GM18520 (cell line): ENCODE results near the gene BTLA.
"Not testable (repeated sequence)": the region's sequence is repeated elsewhere in the genome, so short reads cannot be mapped to it uniquely, and the experiment has no call there.

Experiments
- ATAC-seq: cut with Tn5 transposase; IDR thresholded peaks from one replicate; pipeline ENCODE4 v1.9.1; 2021; ENCODE audit not compliant: unreplicated experiment

The BTLA gene

GRCh38 chr3:112492124-112492523 lies 7.1 kb downstream of the BTLA start:
- no peak for ATAC-seq

DNA sequence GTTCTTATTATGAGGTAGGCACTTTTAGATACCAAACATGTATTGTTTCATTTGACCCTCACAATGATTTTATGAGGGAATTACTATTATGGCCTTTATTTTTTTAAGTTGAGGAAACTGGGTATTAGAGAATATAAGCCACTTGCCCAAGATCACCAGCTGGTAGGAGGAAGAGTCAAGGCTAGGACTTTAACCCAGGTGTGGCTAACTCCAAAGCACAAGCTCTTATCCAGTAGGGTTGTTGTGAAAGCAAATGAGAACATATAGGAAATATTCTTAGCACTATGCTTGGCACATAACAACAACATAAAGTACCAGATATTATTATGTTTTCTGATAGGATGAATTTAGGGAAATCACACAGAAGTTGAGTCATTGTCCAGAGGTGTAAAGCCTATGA lies 7.9 kb downstream of the BTLA start:
- ATAC-seq: no peak

- peak; percentile 59 for ATAC-seq
Observed at GRCh38 chr3:112489674-112490479, 9.4 kb downstream of the BTLA start.

GRCh38 chr3:112486811-112487505 lies 12.3 kb downstream of the BTLA start:
- ATAC-seq: no peak

GRCh38 chr3:112484352-112484751 lies 14.9 kb downstream of the BTLA start:
- no peak for ATAC-seq

- no peak for ATAC-seq
Observed at GRCh38 chr3:112482675-112483074, 16.6 kb downstream of the BTLA start.

DNA sequence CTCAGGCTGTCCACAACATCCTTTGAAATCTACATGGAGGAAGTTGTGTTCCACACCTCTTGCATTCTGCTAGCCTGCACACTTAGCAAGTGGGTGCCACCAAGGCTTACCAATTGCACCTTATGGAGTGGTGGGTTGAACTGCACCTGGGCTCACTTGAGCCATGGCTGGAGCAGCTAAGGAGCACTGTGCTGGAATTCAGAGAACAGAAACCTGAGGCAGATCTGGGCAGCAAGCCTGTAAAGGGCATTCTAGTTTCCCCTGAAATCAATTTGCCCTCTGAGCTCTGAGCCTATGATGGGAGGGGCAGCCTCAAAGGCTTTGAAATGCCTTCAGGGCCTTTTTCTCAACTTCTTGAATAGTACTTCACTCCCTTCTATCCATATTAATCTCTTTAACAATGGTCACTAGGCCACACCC lies 18.0 kb downstream of the BTLA start:
- no peak for ATAC-seq

DNA sequence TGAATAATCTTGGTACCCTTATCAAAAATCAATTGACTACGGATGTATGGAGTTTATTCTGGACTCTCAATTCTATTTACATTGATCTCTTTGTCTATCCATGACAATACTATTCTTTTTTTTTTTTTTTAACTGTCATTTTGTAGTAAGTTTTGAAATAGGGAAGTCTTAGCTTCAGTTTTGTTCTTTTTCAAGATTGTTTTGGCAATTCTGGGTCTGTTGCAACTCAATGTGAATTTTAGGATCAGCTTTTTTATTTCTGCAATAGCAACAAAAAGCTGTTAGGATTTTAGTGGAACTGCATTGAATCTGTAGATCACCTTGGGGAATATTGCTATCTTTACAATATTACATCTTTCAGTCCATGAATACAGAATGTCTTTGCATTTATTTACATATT lies 21.4 kb downstream of the BTLA start:
- no peak for ATAC-seq

DNA sequence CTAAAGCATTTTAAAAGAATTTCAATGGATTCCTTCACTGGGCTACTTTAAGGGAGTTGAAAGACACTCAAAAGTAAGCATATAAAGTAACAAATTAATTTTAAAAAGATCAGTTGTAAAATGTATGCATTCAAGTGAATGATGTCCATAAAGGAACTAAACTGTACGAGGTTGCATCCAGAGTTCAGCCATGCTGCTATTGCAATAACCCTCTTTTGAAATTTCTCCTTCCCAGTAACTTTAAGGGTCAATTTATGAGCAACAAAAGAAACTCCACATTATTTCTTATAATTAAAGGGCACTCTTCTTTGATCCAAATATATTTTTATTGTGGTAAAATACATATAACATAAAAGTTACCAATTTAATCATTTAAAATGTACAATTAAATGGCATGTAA lies 22.9 kb downstream of the BTLA start:
- no peak for ATAC-seq

GRCh38 chr3:112474796-112475195 lies 24.5 kb downstream of the BTLA start:
- ATAC-seq: no peak

- no peak for ATAC-seq
Observed at GRCh38 chr3:112472691-112473090, 26.6 kb downstream of the BTLA start.

- no peak for ATAC-seq
Observed at GRCh38 chr3:112471596-112472325, 27.5 kb downstream of the BTLA start.

- ATAC-seq: no peak
Observed at GRCh38 chr3:112470788-112471187, 28.5 kb downstream of the BTLA start.

- ATAC-seq: no peak
Observed at GRCh38 chr3:112469671-112470070, 29.6 kb downstream of the BTLA start.

DNA sequence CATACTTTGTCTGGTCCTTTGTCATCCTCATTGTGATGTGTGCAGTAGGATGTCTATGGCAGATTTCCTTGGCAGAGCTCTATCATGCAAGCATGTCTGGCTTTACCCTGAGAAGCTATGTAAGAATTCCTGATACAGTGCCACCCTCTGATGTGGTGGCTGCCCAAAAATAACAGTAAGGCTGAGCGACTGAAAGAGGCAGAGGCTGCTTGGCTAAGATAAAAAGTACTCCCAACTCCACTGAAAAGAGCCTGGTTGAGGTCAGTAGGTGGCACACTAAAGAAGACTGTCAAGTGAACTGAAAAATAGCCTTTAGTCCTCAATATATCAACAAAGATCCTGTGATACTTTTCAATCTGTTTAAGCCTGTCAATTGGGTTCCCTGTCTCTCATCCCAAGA lies 31.7 kb downstream of the BTLA start:
- no peak for ATAC-seq

DNA sequence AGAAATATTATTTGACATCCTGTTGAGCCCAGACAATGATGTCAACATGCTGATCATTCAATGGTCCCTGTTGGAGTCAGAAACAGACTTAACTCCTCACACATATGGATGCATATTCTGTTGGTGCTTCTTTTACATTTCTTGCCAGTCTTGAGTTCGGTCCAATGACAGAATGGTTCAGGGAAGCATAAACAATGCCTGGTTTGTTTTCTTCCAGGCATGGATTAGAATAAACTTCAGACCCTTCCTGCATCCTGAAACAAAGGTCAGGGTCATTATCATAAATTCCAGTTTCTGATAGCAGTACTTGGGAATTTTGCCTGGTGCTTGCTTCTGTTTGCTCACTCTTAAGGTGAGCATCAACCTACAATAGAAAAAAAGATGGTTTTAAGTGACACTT lies 33.3 kb downstream of the BTLA start:
- no peak for ATAC-seq

GRCh38 chr3:112464264-112464663 lies 35.0 kb downstream of the BTLA start:
- ATAC-seq: peak; percentile 22

GRCh38 chr3:112463250-112463649 lies 36.0 kb downstream of the BTLA start:
- ATAC-seq: peak; percentile 27

- ATAC-seq: not testable (repeated sequence)
Observed at GRCh38 chr3:112461787-112462186, 37.5 kb downstream of the BTLA start.

DNA sequence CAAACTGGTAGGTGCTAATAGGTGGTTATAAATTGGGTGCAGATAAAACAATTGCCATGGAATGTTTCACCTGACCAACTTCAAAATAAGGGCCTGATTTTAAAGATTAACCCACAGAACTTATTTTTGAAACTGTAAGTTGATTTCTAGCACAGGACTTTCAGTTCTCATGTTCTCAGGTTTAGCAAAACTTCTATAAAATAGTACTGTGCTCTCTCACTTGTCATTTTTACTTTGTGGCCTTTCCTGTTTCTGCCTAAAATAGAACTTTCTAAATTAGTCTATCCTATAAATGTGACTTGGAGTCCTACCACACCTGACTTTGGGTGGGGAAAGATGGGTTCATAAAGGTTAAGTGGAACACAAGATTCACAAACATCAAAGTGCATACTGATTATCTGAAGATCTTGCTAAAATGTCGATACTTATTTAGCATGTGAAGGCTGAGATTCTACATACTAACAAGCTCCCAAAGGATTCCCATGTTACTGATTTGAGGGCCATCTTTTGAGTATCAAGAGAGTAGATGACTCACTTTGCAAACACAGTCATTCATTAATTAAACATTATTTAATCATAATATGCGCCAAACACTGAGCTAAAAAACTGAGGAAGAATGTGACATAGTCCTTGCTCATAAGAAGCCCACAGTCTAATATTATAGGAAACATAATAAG lies 38.6 kb downstream of the BTLA start:
- ATAC-seq: peak; percentile 21

DNA sequence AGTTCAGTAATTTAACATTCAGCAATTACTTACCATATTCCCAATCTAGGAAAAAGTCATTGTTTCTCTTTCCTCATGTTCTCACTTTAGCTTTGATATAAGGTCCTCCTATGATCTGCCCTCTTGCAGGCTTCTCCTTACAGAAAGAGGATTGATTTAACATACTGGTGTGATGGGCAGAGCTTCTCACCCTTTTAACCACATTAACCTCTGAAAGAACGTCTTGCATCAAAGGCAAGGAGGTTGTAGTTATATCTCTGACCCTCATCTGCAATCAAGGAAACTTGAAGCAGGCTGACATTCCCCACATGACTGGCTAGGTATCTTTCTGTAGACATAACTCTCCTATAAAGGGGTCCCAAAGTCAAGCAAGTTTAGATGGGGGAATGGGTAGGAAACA lies 39.5 kb downstream of the BTLA start:
- peak; percentile 34 for ATAC-seq
